Spinal cord (tissue), 10 donors: ENCODE data around the gene PPP6R2. TPM values are rescaled to one million over a fixed set of nuclear protein-coding genes. Genes with fewer than 3 reads are reported as not detected.

Experiments
- DNase-seq, 6 donors: peaks; one replicate each; pipeline versions ENCODE4 v3.0.0 to v3.0.0-alpha.2; 2013 to 2015; ENCODE audit warnings: low spot score in 6 of 6, low read depth in 4 of 6
- H3K27ac ChIP-seq: one replicate; pipeline ENCODE4 v1.5.1; 2013; ENCODE audit warnings: low read depth, low read length, control low read depth
- H3K27me3 ChIP-seq: one replicate; pipeline ENCODE4 v1.6.1; 2013; ENCODE audit warnings: low read length; ENCODE audit not compliant: control insufficient read depth, insufficient read depth
- H3K36me3 ChIP-seq: one replicate; pipeline ENCODE4 v1.6.1; 2013; ENCODE audit warnings: low read length; ENCODE audit not compliant: control insufficient read depth, insufficient read depth
- H3K4me1 ChIP-seq: one replicate; pipeline ENCODE4 v1.6.1; 2013; ENCODE audit warnings: low read length; ENCODE audit not compliant: control insufficient read depth, insufficient read depth
- H3K4me3 ChIP-seq: one replicate; pipeline ENCODE4 v1.5.1; 2013; ENCODE audit warnings: low read depth, low read length, control low read depth
- H3K9me3 ChIP-seq: one replicate; pipeline ENCODE4 v1.6.1; 2013; ENCODE audit warnings: low read length; ENCODE audit not compliant: control insufficient read depth, insufficient read depth
- WGBS: methylation state at CpG from one replicate; pipeline ENCODE4 v1.1.5; 2013; ENCODE audit warnings: missing lambda C conversion rate; ENCODE audit not compliant: insufficient coverage; 5-methylcytosine and 5-hydroxymethylcytosine counted together
- long read RNA-seq, 4 donors: transcript quantifications; one replicate each; lab custom pipeline, GENCODE V29; 2026
- polyA plus RNA-seq, 2 donors: library from polyadenylated mRNA; unstranded; fragments of 120-200 nt; gene quantifications; one replicate each; pipeline ENCODE4 v1.2.1, GENCODE V29; 2013; ENCODE audit not compliant: insufficient read length in 2 of 2
- total RNA-seq, 2 donors: library from RNA; depleted of rRNA in 1 of 2; stranded (reverse); fragments of 120-200 nt in 1 of 2; fragments of >200 nt in 1 of 2; gene quantifications; one replicate each; pipeline versions ENCODE4 v1.2.3 to v1.2.4, GENCODE V29; 2013 to 2014
- donor health status: healthy.

PPP6R2 gene, protein sequence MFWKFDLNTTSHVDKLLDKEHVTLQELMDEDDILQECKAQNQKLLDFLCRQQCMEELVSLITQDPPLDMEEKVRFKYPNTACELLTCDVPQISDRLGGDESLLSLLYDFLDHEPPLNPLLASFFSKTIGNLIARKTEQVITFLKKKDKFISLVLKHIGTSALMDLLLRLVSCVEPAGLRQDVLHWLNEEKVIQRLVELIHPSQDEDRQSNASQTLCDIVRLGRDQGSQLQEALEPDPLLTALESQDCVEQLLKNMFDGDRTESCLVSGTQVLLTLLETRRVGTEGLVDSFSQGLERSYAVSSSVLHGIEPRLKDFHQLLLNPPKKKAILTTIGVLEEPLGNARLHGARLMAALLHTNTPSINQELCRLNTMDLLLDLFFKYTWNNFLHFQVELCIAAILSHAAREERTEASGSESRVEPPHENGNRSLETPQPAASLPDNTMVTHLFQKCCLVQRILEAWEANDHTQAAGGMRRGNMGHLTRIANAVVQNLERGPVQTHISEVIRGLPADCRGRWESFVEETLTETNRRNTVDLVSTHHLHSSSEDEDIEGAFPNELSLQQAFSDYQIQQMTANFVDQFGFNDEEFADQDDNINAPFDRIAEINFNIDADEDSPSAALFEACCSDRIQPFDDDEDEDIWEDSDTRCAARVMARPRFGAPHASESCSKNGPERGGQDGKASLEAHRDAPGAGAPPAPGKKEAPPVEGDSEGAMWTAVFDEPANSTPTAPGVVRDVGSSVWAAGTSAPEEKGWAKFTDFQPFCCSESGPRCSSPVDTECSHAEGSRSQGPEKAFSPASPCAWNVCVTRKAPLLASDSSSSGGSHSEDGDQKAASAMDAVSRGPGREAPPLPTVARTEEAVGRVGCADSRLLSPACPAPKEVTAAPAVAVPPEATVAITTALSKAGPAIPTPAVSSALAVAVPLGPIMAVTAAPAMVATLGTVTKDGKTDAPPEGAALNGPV
- 10 to 100 TPM; 42.9 to 63.4 TPM for total RNA-seq
- 10 to 100 TPM; 71.5 to 84.9 TPM for polyA plus RNA-seq
- long read RNA-seq, donor 1, full-length matches to known transcripts, result 14 of 49 reads
- long read RNA-seq, donor 1, partial matches to known transcripts, result 35 of 49 reads
- long read RNA-seq, donor 1, other reads (novel, unspliced or antisense), result 0 of 49 reads
- long read RNA-seq, donor 2, transcript PPP6R2-207 (2 exons, 1,211 nt), result major isoform, 10 of 40 reads
- long read RNA-seq, donor 2, partial matches to known transcripts, result 29 of 40 reads
- long read RNA-seq, donor 2, other reads (novel, unspliced or antisense), result 0 of 40 reads
- long read RNA-seq, donor 3, transcript PPP6R2-207 (2 exons, 1,211 nt), result major isoform, 5 of 26 reads
- long read RNA-seq, donor 3, partial matches to known transcripts, result 20 of 26 reads
- long read RNA-seq, donor 3, other reads (novel, unspliced or antisense), result 0 of 26 reads
- long read RNA-seq, donor 4, full-length matches to known transcripts, result 6 of 27 reads
- long read RNA-seq, donor 4, partial matches to known transcripts, result 21 of 27 reads
- long read RNA-seq, donor 4, other reads (novel, unspliced or antisense), result 0 of 27 reads

DNA sequence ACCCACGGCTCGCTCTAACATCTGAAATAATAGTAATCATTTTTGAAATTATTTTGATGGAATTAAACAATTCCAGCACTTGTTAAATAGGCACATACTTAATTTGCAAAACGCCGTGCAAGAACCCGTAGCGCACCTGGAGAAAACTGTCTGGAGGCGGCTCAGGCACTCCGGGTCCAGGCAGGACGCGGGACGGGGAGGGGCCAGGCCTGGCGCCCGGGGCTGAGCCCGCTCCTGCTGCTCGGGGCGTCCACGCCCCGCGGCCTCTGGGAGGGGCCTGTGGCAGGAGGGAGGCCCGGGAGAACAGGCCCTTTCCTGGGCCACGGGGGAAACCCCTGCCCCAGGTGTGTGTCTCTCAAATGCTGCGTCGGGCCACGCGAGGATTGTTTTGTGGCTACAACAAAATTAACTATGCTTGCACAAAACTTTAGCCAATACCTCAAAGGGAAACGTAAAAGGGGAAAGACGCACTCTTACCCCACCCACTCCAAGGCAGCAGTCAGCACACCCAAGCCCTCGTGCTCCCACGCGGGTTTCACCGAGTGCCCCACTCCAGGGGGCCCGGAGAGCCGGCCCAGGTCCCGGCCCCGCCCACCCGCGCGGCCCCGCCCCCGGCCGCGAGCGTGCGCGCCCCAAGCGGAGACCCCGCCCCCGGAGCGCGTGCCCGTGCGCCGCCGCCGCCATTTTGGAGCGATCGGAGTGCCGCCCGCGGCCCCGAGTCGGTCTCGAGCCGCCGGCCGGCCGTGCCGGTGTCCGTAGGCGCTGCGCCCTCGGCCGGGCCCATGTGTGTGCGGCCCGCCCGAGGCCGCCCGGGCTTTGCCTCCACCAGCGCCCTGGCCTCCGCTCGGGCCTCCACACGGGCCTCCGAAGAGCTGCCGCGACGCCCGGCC is at the start of gene PPP6R2:
TSS of gene PPP6R2 (plus strand) at position 677 of the 890 bp plus-strand sequence. CDS start 50,582 bp downstream, outside the sequence.
- peaks cover 26% of the 10 kb centered on the region for H3K4me1 ChIP-seq
- H3K36me3 ChIP-seq, result peaks cover 25% of the 10 kb centered on the region
- peak within 1 kb of the TSS; percentile 52 for H3K27ac ChIP-seq
- H3K9me3 ChIP-seq, result no peaks in the 10 kb centered on the region
- peak in 5 of 6 donors; percentile 31 to 92 (median 73) for DNase-seq
- H3K27me3 ChIP-seq, result no peaks in the 10 kb centered on the region
- WGBS, result under 1% methylated on average over 85 of the region's 87 CpGs
- peak within 1 kb of the TSS; percentile 55 for H3K4me3 ChIP-seq

DNA sequence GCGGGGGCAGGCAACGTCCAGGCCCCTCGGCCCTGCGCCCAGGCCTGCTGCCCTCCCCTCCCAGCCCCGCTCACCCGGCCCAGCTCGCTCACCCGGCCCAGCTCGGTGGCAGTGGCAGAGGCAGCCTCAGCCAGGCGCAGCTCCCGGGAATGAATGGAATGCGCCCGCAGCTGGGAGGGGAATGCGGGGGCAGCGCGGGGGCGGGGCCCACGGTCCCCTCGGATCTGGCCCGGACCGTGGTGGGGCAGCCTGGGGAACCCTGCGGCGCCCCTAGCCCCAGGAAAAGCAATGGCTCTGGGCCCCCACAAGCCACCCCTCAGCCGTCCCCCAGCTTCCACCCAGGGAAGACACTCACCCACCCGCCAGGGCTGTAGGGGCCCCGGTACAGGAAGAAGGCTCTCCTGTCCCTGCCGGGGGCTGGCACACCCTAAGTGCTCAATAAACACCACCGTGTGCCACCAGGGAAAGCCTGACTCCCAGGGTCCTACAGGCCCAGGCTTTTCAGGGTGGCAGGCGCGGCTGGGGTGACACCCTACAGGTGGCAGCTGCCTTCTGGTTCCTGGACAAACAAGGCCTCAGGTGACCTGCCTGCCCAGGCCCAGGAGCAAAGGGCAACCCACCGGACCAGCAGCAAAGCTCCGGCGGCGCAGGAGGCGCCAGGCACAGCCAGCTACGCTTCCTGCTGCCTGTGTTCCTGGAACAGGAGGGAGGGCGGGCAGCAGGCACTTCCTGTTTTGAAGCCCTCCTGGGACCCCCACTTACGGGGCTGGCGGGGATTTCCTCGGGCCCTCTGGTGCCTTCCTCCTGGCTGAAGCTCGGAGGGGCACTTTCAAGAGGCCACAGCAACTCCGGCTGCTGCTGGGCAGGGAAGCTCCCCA is 49.4 kb upstream of the PPP6R2 start:
- peak overlapping the region; percentile 73 for H3K27ac ChIP-seq

DNA sequence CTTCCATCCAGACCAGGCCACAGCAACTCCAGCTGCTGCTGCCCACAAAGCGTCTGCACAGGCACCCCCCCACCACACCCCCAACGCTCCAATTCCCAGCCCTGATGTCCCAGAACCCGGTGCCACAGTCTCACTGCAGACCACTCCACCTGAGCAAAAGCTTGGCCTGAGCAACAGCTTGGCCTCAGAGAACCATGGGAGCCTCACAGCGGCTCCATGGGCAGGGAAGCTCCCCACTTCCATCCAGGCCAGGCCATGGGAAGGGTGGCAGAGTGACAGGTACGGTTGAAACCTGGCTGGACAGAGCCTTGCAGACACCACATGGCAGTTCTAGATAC is 48.8 kb upstream of the PPP6R2 start:
- H3K9me3 ChIP-seq, result no peaks in the 10 kb centered on the region
- H3K4me1 ChIP-seq, result peaks cover 57% of the 10 kb centered on the region
- peaks cover 72% of the 10 kb centered on the region for H3K36me3 ChIP-seq
- WGBS, result 73% methylated on average over 4 of the region's 5 CpGs
- peak overlapping the region; percentile 60 for H3K27ac ChIP-seq
- no peaks in the 10 kb centered on the region for H3K27me3 ChIP-seq
- H3K4me3 ChIP-seq, result no peak overlapping the region
- no peak for DNase-seq

More for the DNA sequence above, 49.4 kb upstream of the PPP6R2 start:
- peak in 1 of 6 donors; percentile 66 for DNase-seq
- 29% methylated on average over 42 of the region's 42 CpGs for WGBS
- Histone ChIP-seq H3K4me1 (peaks cover 51% of the 10 kb centered on the region), H3K27me3 (no peaks in the 10 kb centered on the region), H3K9me3 (no peaks in the 10 kb centered on the region), H3K4me3 (no peak overlapping the region), H3K36me3 (peaks cover 75% of the 10 kb centered on the region)

DNA sequence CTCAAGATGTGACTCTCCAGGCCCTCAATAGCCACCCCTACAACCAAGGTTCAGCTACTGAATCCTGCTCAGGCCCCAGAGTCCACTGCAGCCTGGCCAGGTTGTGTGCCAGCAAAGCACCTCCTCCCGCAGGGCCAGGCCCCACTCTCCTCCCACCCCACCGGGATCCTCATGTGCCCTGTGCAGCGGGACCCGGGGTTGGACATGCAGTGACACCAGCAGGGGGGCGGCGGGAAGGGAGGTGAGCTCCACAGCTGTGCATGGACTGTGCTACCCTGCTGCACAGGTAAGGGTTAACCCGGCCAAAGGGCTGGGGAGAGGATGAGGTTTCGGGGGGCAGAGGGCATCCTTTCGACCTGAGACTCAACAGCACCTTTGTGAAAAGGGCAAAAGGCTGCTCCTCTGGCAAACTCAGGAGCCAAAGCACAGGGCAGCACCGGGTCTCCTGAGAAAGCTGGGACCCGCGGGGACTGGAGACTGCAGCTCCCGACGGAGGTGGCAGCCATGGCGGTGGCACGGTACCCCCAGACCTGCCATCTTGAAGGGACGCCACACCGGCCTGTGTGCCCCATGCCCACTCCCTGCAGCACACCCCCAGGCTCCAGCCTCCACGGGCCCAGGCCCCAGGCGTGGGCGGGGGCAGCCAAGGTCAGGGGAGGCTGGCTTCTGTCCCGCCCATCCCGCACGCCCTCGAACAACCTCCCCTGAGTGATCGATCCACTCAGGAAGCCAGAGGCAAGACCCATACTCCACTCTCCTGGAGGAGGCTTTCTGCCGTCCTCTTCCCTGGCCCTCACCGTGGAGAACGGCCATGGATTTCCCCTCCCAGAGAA is 46.3 kb upstream of the PPP6R2 start:
- no peak overlapping the region for H3K4me3 ChIP-seq
- H3K27ac ChIP-seq, result no peak overlapping the region
- no peak for DNase-seq
- WGBS, result 75% methylated on average over 26 of the region's 29 CpGs
- no peaks in the 10 kb centered on the region for H3K27me3 ChIP-seq
- H3K9me3 ChIP-seq, result no peaks in the 10 kb centered on the region
- H3K4me1 ChIP-seq, result peaks cover 82% of the 10 kb centered on the region
- H3K36me3 ChIP-seq, result peaks cover 65% of the 10 kb centered on the region

DNA sequence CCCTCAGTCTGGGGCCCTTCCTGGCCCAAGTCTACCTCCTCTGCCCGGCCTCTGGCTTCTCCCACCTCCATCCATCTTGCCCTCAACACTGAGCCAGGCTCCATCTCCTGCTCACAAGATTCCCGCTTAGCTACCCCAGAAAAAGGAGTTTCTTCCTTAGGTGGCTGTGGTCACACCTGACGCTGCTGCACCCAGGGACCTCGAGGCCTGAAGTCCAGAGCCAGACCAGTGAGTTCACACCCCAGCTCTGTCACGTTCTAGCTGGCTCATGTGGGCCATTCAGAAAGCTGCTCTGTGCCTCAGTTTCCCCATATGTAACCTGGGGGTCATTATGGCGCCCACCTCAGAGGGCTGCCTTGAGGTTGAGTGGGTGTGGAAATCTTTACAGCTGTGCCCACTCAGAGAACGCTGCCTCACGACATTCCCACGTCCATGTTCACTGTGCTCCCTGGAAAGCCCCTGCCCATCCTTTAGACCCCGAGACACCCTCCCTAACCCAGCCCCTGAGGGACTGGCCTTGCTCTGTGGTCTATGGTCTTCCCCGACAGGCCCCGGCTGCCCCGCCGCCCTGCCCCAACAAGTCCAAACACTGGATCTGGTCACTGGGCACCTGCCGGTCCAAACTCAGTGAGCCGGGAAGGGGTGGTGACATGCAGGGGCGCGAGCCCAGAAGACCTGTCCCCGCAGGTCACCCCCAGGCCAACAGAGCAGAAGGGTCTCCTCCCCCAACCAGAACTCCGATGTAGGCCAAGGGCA is 45.4 kb upstream of the PPP6R2 start:
- no peak overlapping the region for H3K27ac ChIP-seq
- peaks cover 85% of the 10 kb centered on the region for H3K4me1 ChIP-seq
- peaks cover 67% of the 10 kb centered on the region for H3K36me3 ChIP-seq
- 90% methylated on average over 20 of the region's 20 CpGs for WGBS
- no peaks in the 10 kb centered on the region for H3K9me3 ChIP-seq
- no peak overlapping the region for H3K4me3 ChIP-seq
- no peak for DNase-seq
- no peaks in the 10 kb centered on the region for H3K27me3 ChIP-seq

DNA sequence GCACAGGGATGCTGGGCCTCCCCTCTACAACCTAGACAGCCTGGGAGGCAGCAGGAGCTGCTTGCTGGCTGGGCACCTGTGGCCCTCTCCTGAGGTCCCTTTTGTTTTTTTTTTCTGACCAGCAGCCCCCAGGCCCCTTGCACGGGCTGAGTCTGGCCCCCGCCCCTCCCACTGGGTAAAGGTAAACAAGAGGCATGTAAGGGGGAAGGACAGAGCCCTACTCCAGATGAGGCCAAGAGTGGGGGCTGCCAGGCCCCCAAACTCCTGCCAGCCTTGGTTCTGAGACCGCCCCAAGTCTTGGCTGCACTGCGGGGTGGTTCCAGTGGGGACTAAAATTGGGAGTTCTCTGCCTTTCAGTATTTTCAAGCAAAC is 44.9 kb upstream of the PPP6R2 start:
- no peak overlapping the region for H3K27ac ChIP-seq
- WGBS, result 94% methylated on average over 3 of the region's 4 CpGs
- no peak overlapping the region for H3K4me3 ChIP-seq

More for the DNA sequence above, 44.9 kb upstream of the PPP6R2 start:
- no peak for DNase-seq
- no peaks in the 10 kb centered on the region for H3K9me3 ChIP-seq
- peaks cover 67% of the 10 kb centered on the region for H3K36me3 ChIP-seq
- H3K4me1 ChIP-seq, result peaks cover 85% of the 10 kb centered on the region
- no peaks in the 10 kb centered on the region for H3K27me3 ChIP-seq
